Glutamatergic neuron (in vitro differentiated cells): ENCODE measurements around the gene BCL2L11. TPM values are rescaled to one million over a fixed set of nuclear protein-coding genes. Genes with fewer than 3 reads are reported as not detected.

Source experiments
- DNase-seq: peaks from one replicate; pipeline ENCODE4 v3.0.0; 2022
- H3K27ac Mint-ChIP-seq: one replicate; pipeline ENCODE4 v1.8.0; 2020; ENCODE audit warnings: mild to moderate bottlenecking, mixed read lengths, inconsistent platforms; ENCODE audit not compliant: unreplicated experiment
- H3K27me3 Mint-ChIP-seq: one replicate; pipeline ENCODE4 v1.8.0; 2020; ENCODE audit warnings: mild to moderate bottlenecking, moderate library complexity, mixed read lengths, inconsistent platforms; ENCODE audit not compliant: unreplicated experiment
- H3K36me3 Mint-ChIP-seq: one replicate; pipeline ENCODE4 v1.8.0; 2020; ENCODE audit warnings: mild to moderate bottlenecking, mixed read lengths, inconsistent platforms; ENCODE audit not compliant: unreplicated experiment
- H3K4me1 Mint-ChIP-seq: one replicate; pipeline ENCODE4 v1.8.0; 2020; ENCODE audit warnings: mild to moderate bottlenecking, low read depth, mixed read lengths, inconsistent platforms; ENCODE audit not compliant: unreplicated experiment
- H3K4me3 Mint-ChIP-seq: one replicate; pipeline ENCODE4 v1.8.0; 2020; ENCODE audit warnings: mild to moderate bottlenecking, mixed read lengths, inconsistent platforms; ENCODE audit not compliant: unreplicated experiment
- H3K9me3 Mint-ChIP-seq: one replicate; pipeline ENCODE4 v1.8.0; 2020; ENCODE audit warnings: mild to moderate bottlenecking, moderate library complexity, mixed read lengths, inconsistent platforms; ENCODE audit not compliant: unreplicated experiment
- total RNA-seq: library from RNA; stranded (reverse); fragmentation: NEBNext Ultra II Directional; extraction: Animal tissue kit (Norgen Biotek cat#: 25700); gene quantifications from one replicate; pipeline ENCODE4 v1.2.1, GENCODE V29; 2021; ENCODE audit not compliant: unreplicated experiment
- TF ChIP-seq, protein P1 (sequence below): fragments of 200-600 bp; sonication (generic); IDR thresholded peaks from one replicate; pipeline ENCODE4 v1.5.0; 2021; ENCODE audit not compliant: partially characterized antibody, unreplicated experiment

BCL2L11 gene
- total RNA-seq, 1 donor from 2014 or later: 20.0 TPM

DNA sequence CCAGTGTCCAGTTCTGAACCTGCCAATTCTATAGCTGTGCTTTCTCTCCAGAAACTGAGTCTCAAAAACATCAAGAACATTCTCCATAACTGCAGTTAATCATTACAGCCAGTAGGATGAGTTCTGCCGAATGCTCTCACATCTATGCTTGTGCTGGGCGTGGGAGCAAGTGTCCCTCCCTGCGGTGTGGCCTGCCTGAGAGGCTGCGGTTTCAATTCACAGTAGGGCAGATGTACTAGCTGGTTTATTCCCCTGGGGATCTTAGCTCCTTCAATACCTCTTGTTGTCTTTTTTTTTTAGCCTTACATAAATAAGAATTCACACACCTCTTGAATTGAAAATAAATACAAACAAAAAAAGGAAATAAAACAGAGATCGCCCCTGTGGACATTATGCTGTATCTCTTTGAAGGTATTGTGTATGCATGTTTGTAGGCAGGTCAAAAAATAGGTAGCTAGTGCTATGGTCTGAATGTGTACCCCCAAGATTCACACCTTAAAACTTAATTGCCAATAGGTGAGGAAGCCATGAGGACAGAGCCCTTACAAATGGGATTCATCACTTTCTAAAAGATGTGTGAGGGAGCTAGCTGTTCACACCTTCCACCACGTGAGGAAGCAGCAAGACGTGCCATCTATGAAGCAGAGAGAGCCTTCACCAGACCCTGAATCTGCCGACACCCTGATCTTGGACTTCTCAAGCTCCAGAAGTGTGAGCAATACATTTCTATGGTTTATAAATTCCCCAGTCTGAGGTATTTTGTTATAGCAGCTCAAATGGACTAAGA lies 74.3 kb downstream of the BCL2L11 start:
- no peak overlapping the region for H3K4me3 Mint-ChIP-seq
- peaks cover 2% of the 10 kb centered on the region for H3K27me3 Mint-ChIP-seq
- DNase-seq: no peak
- H3K36me3 Mint-ChIP-seq: no peaks in the 10 kb centered on the region
- no peaks in the 10 kb centered on the region for H3K4me1 Mint-ChIP-seq
- H3K27ac Mint-ChIP-seq: no peak overlapping the region
- H3K9me3 Mint-ChIP-seq: no peaks in the 10 kb centered on the region
- TF ChIP-seq, protein P1, sequence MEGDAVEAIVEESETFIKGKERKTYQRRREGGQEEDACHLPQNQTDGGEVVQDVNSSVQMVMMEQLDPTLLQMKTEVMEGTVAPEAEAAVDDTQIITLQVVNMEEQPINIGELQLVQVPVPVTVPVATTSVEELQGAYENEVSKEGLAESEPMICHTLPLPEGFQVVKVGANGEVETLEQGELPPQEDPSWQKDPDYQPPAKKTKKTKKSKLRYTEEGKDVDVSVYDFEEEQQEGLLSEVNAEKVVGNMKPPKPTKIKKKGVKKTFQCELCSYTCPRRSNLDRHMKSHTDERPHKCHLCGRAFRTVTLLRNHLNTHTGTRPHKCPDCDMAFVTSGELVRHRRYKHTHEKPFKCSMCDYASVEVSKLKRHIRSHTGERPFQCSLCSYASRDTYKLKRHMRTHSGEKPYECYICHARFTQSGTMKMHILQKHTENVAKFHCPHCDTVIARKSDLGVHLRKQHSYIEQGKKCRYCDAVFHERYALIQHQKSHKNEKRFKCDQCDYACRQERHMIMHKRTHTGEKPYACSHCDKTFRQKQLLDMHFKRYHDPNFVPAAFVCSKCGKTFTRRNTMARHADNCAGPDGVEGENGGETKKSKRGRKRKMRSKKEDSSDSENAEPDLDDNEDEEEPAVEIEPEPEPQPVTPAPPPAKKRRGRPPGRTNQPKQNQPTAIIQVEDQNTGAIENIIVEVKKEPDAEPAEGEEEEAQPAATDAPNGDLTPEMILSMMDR: no peak

DNA sequence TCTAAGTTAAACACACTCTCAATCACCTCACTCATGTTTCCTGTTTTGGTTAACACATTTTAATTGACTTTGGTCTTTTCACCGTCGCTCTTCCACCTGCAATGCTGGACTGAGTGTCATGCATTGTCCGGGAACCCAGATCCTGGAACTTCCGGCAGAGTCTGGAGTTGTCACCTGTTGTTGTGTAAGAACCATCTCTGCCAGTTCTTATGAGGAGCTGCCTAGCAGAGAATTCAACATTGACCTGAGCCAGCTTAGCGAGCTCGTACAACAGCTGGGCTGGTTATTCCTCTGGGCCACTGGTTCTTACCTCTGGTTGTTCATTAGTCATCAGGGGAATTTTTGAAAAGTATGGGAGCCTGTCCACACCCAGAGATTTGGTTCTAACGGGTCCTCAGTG lies 75.7 kb downstream of the BCL2L11 start:
- Mint-ChIP-seq H3K4me3 (no peak overlapping the region), H3K27me3 (peaks cover 2% of the 10 kb centered on the region), H3K27ac (no peak overlapping the region), H3K4me1 (no peaks in the 10 kb centered on the region), H3K36me3 (no peaks in the 10 kb centered on the region), H3K9me3 (no peaks in the 10 kb centered on the region)
- no peak for DNase-seq
- TF ChIP-seq, protein P1: no peak

DNA sequence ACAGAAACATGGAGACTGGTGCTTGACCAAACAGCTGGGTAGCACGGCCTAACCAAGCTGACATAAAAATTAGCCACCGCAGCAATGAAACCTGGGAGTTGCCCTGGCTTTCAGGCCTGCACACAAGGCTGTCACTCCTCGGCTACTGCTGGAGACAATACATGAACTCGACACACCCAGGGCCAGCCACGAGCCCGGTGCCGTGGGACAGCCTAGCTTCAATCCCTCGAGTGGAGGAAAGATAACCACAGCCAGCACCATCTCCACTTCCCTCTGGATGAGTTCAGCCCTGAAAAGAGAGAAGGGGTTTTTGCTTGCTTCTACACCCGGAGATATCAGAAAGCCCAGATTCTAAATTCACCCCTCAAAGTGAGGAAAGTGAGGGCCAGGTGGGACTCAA lies 78.0 kb downstream of the BCL2L11 start:
- Mint-ChIP-seq H3K27ac (no peak overlapping the region), H3K4me1 (no peaks in the 10 kb centered on the region), H3K27me3 (peaks cover 2% of the 10 kb centered on the region), H3K36me3 (no peaks in the 10 kb centered on the region), H3K4me3 (no peak overlapping the region), H3K9me3 (no peaks in the 10 kb centered on the region)
- TF ChIP-seq, protein P1: no peak
- DNase-seq: no peak

- no peaks in the 10 kb centered on the region for H3K4me1 Mint-ChIP-seq
- no peak overlapping the region for H3K4me3 Mint-ChIP-seq
- DNase-seq: no peak
- H3K9me3 Mint-ChIP-seq: no peaks in the 10 kb centered on the region
- H3K27ac Mint-ChIP-seq: no peak overlapping the region
- TF ChIP-seq, protein P1: no peak
- no peaks in the 10 kb centered on the region for H3K36me3 Mint-ChIP-seq
- H3K27me3 Mint-ChIP-seq: peaks cover 2% of the 10 kb centered on the region
These were observed 79.1 kb downstream of the BCL2L11 start for GRCh38 chr2:111199840-111200239.

DNA sequence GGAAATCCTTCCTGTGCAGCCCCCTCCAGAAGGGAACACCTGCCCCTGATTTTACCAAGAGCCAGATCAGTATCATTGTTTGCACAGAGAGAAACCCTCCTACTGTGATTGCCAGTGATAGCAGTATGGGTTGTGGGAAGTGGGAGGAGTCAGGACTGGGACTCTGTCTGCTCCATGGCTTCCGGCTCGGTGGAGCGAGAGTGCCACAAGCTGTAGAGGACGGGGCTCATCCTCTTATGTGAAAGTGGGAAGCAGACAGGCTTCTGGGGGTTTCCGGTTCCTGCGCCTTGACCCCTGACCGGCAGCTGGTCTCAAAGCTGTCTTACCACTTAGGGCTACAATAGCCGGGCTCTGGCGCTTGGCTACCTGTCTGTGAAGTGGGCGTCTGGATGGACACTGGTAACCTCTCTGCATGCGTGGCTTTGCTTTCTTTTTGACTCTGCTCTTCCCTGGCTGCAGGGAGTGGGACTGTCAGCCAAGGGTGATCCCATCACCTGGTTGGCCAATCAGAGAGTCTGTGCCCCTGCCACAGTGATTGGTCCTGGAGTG lies 79.7 kb downstream of the BCL2L11 start:
- Mint-ChIP-seq H3K27me3 (peaks cover 2% of the 10 kb centered on the region), H3K4me1 (no peaks in the 10 kb centered on the region), H3K4me3 (no peak overlapping the region), H3K9me3 (no peaks in the 10 kb centered on the region), H3K36me3 (no peaks in the 10 kb centered on the region), H3K27ac (no peak overlapping the region)
- TF ChIP-seq, protein P1: no peak
- no peak for DNase-seq
